RWPE2 (cell line): ENCODE results near the gene GGA2.

ENCODE experiments used
- ATAC-seq: fragments of 200-7000 bp; cut with Tn5 transposase; 3 replicates; pipeline ENCODE4 v1.9.1; 2021; ENCODE audit warnings: low read depth
- DNase-seq: peaks from one replicate; pipeline ENCODE4 v3.0.0-alpha.2; 2020; ENCODE audit warnings: low spot score
- H3K27ac ChIP-seq: fragments of 450-650 bp; 2 replicates; pipeline ENCODE4 v1.5.1; 2017; ENCODE audit warnings: mild to moderate bottlenecking; ENCODE audit not compliant: poor library complexity, severe bottlenecking
- H3K27me3 ChIP-seq: fragments of 250-450 bp; sonication (Bioruptor Pico); 2 replicates; pipeline ENCODE4 v1.5.1; 2021; ENCODE audit warnings: mild to moderate bottlenecking, moderate library complexity; ENCODE audit not compliant: insufficient read depth, poor library complexity, severe bottlenecking
- H3K36me3 ChIP-seq: fragments of 250-450 bp; sonication (Bioruptor Pico); 2 replicates; pipeline ENCODE4 v1.5.1; 2020; ENCODE audit warnings: low read depth, mild to moderate bottlenecking, moderate library complexity
- H3K4me1 ChIP-seq: fragments of 250-450 bp; sonication (Bioruptor Pico); 2 replicates; pipeline ENCODE4 v1.5.1; 2021; ENCODE audit warnings: mild to moderate bottlenecking, moderate library complexity; ENCODE audit not compliant: insufficient read depth, poor library complexity, severe bottlenecking
- H3K4me3 ChIP-seq: fragments of 250-450 bp; sonication (Bioruptor Pico); 2 replicates; pipeline ENCODE4 v1.5.1; 2021; ENCODE audit warnings: mild to moderate bottlenecking, moderate library complexity; ENCODE audit not compliant: severe bottlenecking
- H3K9me3 ChIP-seq: fragments of 250-450 bp; sonication (Bioruptor Pico); 2 replicates; pipeline ENCODE4 v1.5.1; 2021; ENCODE audit warnings: mild to moderate bottlenecking, moderate library complexity; ENCODE audit not compliant: severe bottlenecking
- TF ChIP-seq, protein P1 (sequence below): fragments of 450-650 bp; IDR thresholded peaks from one replicate; pipeline ENCODE4 v1.5.1; 2017; ENCODE audit warnings: mild to moderate bottlenecking, moderate library complexity; ENCODE audit not compliant: poor library complexity, severe bottlenecking

The GGA2 gene

DNA sequence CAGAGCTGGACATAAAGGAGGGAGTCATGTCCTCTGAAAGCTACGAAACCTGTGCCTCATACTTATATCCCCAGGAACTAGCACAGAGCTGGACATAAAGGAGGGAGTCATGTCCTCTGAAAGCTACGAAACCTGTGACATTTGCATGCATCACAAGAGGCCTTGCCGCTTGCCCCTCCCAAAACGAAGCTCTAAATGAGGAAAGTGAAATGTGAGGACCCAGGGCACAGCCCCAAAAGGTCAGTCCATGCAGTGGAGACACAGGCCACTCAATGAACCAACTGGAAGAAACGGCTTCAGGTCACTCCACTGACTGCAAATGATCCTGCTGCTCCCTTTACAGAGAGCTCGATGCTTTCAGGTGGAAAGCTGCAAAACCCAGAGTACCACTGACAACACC is 95.6 kb downstream of the GGA2 start:
- no peaks in the 10 kb centered on the region for H3K9me3 ChIP-seq
- H3K36me3 ChIP-seq = peaks cover 53% of the 10 kb centered on the region
- H3K4me3 ChIP-seq = no peak overlapping the region
- no peak overlapping the region for H3K27ac ChIP-seq
- TF ChIP-seq, protein P1, sequence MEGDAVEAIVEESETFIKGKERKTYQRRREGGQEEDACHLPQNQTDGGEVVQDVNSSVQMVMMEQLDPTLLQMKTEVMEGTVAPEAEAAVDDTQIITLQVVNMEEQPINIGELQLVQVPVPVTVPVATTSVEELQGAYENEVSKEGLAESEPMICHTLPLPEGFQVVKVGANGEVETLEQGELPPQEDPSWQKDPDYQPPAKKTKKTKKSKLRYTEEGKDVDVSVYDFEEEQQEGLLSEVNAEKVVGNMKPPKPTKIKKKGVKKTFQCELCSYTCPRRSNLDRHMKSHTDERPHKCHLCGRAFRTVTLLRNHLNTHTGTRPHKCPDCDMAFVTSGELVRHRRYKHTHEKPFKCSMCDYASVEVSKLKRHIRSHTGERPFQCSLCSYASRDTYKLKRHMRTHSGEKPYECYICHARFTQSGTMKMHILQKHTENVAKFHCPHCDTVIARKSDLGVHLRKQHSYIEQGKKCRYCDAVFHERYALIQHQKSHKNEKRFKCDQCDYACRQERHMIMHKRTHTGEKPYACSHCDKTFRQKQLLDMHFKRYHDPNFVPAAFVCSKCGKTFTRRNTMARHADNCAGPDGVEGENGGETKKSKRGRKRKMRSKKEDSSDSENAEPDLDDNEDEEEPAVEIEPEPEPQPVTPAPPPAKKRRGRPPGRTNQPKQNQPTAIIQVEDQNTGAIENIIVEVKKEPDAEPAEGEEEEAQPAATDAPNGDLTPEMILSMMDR = no peak
- no peak for ATAC-seq
- DNase-seq = no peak
- no peaks in the 10 kb centered on the region for H3K4me1 ChIP-seq
- H3K27me3 ChIP-seq = no peaks in the 10 kb centered on the region
